Osteoblast (primary cell): ENCODE results near the gene WWOX. TPM values are rescaled to one million over a fixed set of nuclear protein-coding genes. Genes with fewer than 3 reads are reported as not detected.
"Not testable (repeated sequence)": the region's sequence is repeated elsewhere in the genome, so short reads cannot be mapped to it uniquely, and the experiment has no call there.

Source experiments
- DNase-seq: peaks from one replicate; pipeline ENCODE4 v3.0.0; 2011; ENCODE audit warnings: low spot score, mixed read lengths; ENCODE audit not compliant: insufficient read length; ENCODE audit errors: missing footprints
- H2AFZ ChIP-seq: 2 replicates; pipeline ENCODE4 v1.6.0; 2011; ENCODE audit warnings: mild to moderate bottlenecking, low read length
- H3K27ac ChIP-seq: 2 replicates; pipeline ENCODE4 v1.5.1; 2011; ENCODE audit warnings: mild to moderate bottlenecking, low read depth, low read length, moderate library complexity
- H3K27me3 ChIP-seq: 2 replicates; pipeline ENCODE4 v1.6.0; 2012; ENCODE audit warnings: mild to moderate bottlenecking, control low read depth, inconsistent platforms, low read length, moderate library complexity; ENCODE audit not compliant: insufficient read depth
- H3K36me3 ChIP-seq: 2 replicates; pipeline ENCODE4 v1.5.1; 2011; ENCODE audit warnings: mild to moderate bottlenecking, low read length, control low read depth, moderate library complexity; ENCODE audit not compliant: insufficient read depth
- H3K4me1 ChIP-seq: 2 replicates; pipeline ENCODE4 v1.5.1; 2011; ENCODE audit warnings: mild to moderate bottlenecking, low read length, control low read depth, moderate library complexity; ENCODE audit not compliant: insufficient read depth
- H3K4me2 ChIP-seq: 2 replicates; pipeline ENCODE4 v1.6.0; 2011; ENCODE audit warnings: mild to moderate bottlenecking, low read length; ENCODE audit not compliant: insufficient read depth
- H3K4me3 ChIP-seq: fragments of 200-600 bp; sonication (generic); 3 replicates; pipeline ENCODE4 v1.5.1; 2012; ENCODE audit warnings: mild to moderate bottlenecking, low read length, inconsistent platforms; ENCODE audit not compliant: insufficient read depth
- H3K79me2 ChIP-seq: 2 replicates; pipeline ENCODE4 v1.6.0; 2012; ENCODE audit warnings: mild to moderate bottlenecking, low read length, control low read depth, inconsistent platforms; ENCODE audit not compliant: insufficient read depth
- H3K9me3 ChIP-seq: 2 replicates; pipeline ENCODE4 v1.5.1; 2011; ENCODE audit warnings: low read depth, low read length, control low read depth
- H4K20me1 ChIP-seq: 2 replicates; pipeline ENCODE4 v1.6.0; 2012; ENCODE audit warnings: mild to moderate bottlenecking, low read length, control low read depth; ENCODE audit not compliant: insufficient read depth
- CTCF ChIP-seq: IDR thresholded peaks from 2 replicates; pipeline ENCODE4 v1.5.1; 2011; ENCODE audit warnings: mild to moderate bottlenecking, low read depth, low read length, moderate library complexity; ENCODE audit errors: extremely low read depth
- total RNA-seq: library from RNA; depleted of rRNA; stranded (reverse); fragments of >200 nt; gene quantifications from 2 replicates; pipeline ENCODE4 v1.2.3, GENCODE V29; 2012

Gene WWOX
- total RNA-seq, 1 donor = 23.9 TPM

GRCh38 chr16:79229361-79229760, 1129.9 kb downstream of the WWOX start:
- Histone ChIP-seq H3K27ac (no peak overlapping the region), H4K20me1 (no peaks in the 10 kb centered on the region), H3K4me1 (no peaks in the 10 kb centered on the region), H3K27me3 (no peaks in the 10 kb centered on the region), H2AFZ (no peak overlapping the region), H3K4me2 (no peak overlapping the region), H3K36me3 (no peaks in the 10 kb centered on the region), H3K79me2 (no peaks in the 10 kb centered on the region), H3K4me3 (no peak overlapping the region), H3K9me3 (no peaks in the 10 kb centered on the region)
- DNase-seq = peak; percentile 29
- TF ChIP-seq CTCF = no peak

GRCh38 chr16:79245700-79246099, 1146.2 kb downstream of the WWOX start:
- H4K20me1 ChIP-seq, H3K4me2 ChIP-seq, H3K36me3 ChIP-seq, H3K4me3 ChIP-seq, H3K9me3 ChIP-seq, H3K27ac ChIP-seq, H3K4me1 ChIP-seq, H2AFZ ChIP-seq, DNase-seq, H3K79me2 ChIP-seq, H3K27me3 ChIP-seq: not testable (repeated sequence)

GRCh38 chr16:79247386-79247785, 1147.9 kb downstream of the WWOX start:
- TF ChIP-seq CTCF = no peak
- no peak for DNase-seq
- no peaks in the 10 kb centered on the region for H3K4me1 ChIP-seq
- H3K9me3 ChIP-seq = no peaks in the 10 kb centered on the region
- H3K27me3 ChIP-seq = no peaks in the 10 kb centered on the region
- no peaks in the 10 kb centered on the region for H3K79me2 ChIP-seq
- H3K4me3 ChIP-seq = no peak overlapping the region
- no peak overlapping the region for H3K4me2 ChIP-seq
- no peaks in the 10 kb centered on the region for H4K20me1 ChIP-seq
- no peaks in the 10 kb centered on the region for H3K36me3 ChIP-seq
- H3K27ac ChIP-seq = no peak overlapping the region
- H2AFZ ChIP-seq = no peak overlapping the region

- no peaks in the 10 kb centered on the region for H3K4me1 ChIP-seq
- H3K9me3 ChIP-seq = no peaks in the 10 kb centered on the region
- DNase-seq = no peak
- no peak for TF ChIP-seq CTCF
- H3K4me2 ChIP-seq = no peak overlapping the region
- H3K79me2 ChIP-seq = no peaks in the 10 kb centered on the region
- H3K4me3 ChIP-seq = no peak overlapping the region
- no peaks in the 10 kb centered on the region for H3K36me3 ChIP-seq
- no peaks in the 10 kb centered on the region for H4K20me1 ChIP-seq
- H3K27ac ChIP-seq = no peak overlapping the region
- no peaks in the 10 kb centered on the region for H3K27me3 ChIP-seq
- no peak overlapping the region for H2AFZ ChIP-seq
Measured at GRCh38 chr16:79248351-79248750, 1148.9 kb downstream of the WWOX start.
